HG02938 (cell line): ENCODE results near the gene SLC25A17.
"Not testable (repeated sequence)": the region's sequence is repeated elsewhere in the genome, so short reads cannot be mapped to it uniquely, and the experiment has no call there.

ENCODE experiments used
- ATAC-seq: cut with Tn5 transposase; IDR thresholded peaks from one replicate; pipeline ENCODE4 v1.9.1; 2021; ENCODE audit warnings: mild to moderate bottlenecking, moderate library complexity; ENCODE audit not compliant: unreplicated experiment

Gene SLC25A17

DNA sequence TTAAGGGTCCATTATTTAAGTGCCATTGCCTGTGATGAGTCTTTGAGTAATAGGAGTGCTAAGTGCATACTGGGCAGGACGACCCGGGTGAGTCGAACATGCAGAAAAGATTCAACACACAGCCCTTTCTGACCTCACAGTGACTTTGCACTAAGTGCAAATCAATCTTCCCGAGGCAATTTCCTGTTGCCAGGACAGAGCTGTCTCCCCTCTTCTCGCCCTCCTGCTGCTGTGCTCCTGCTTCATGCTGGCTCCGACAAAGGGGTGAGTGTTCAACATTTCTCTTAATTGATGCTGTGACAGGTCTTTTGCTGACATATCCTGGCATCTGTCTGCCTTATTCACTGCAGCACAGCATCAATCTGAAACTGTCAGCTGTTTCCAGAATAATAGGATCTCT, 97.9 kb downstream of the SLC25A17 start:
- no peak for ATAC-seq

DNA sequence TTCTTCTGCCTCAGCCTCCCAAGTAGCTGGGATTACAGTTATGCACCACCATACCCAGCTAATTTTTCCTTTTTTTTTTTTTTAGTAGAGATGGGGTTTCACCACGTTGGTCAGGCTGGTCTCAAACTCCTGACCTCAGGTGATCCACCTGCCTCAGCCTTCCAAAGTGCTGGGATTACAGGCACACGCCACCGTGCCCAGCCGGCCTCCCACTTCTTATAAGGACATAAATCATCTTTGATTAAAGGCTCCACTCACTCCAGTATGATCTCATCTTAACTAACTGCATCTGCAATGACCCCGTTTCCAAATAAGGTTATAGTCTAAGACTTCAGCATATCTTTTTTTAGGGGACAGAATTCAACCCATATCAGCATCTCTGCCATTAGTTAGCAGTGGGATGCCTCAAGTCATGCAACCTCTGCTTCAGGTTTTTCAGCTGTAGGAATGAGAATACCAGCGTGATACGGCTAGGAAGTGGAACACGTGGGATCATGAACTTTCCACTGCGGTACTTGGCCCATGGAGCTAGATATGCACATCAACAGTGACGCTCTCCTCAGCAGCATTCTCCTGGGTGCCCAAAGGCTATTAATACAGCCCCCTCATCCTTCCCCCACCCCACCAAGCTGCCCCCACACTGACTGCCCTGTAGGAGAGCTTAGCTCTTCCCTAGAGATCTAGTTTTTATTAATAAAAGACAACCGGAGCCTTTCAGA, 98.4 kb downstream of the SLC25A17 start:
- ATAC-seq: no peak

DNA sequence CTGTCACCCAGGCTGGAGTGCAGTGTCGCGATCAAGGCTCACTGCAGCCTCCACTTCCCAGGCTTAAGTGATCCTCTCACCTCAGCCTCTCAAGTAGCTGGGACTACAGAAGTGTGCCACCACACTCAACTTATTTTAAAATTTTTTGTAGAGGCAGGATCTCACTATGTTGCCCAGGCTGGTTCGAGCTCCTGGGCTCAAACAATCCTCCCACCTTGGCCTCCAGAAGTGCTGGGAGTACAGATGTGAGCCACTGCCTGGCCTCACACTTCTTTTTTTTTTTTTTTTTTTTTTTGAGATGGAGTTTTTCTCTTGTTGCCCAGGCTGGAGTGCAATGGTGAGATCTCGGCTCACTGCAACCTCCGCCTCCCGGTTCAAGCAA, 99.0 kb downstream of the SLC25A17 start:
- not testable (repeated sequence) for ATAC-seq
